ENCODE data around the gene FNBP1. TPM values are rescaled to one million over a fixed set of nuclear protein-coding genes. Genes with fewer than 3 reads are reported as not detected.

The FNBP1 gene
- total and polyA plus RNA-seq, 2 of the 8 experiments (the other 6 are each of a cell fraction or from before 2014, with no cell fraction given) = 7.2 to 40.9 TPM

DNA sequence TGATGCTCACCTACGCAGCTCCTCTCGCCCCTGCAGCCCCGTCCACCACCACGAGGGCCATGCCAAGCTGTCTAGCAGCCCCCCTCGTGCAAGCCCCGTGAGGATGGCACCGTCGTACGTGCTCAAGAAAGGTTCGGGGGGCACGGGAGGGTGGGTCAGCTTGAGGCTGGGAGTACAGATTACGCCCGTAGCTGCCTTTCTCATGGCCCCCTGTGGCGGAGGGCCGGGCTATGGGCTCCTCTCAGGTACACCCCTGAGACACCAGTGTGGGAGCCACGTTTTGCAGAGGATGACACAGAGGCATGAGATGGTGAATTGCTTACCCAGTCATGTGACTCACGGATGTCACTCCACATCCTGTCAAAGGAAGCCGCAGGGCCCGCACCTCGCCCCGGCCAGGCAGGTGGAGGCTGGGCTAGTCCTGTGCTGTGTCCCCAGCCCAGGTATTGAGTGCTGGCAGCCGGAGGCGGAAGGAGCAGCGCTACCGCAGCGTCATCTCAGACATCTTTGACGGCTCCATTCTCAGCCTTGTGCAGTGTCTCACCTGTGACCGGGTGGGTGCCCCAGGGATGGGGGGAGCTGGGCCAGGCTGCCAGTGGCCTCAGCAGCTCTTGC lies 174.0 kb downstream of the FNBP1 start:
- Histone ChIP-seq H3K4me2 (ENCODE audit: insufficient read depth in 1 of 2, low read depth in 2 of 2, low read length in 2 of 2) (no peak overlapping the region), H2BK15ac (ENCODE audit: low read length) (no peak overlapping the region), H3K4me3 (ENCODE audit: extremely low read depth in 1 of 4, insufficient read depth in 2 of 4, low read depth in 3 of 4, low read length in 4 of 4) (no peak overlapping the region), H3K23me2 (ENCODE audit: low read depth, low read length) (no peaks in the 10 kb centered on the region), H2AK5ac (ENCODE audit: low read depth, low read length) (no peak overlapping the region), H3K79me1 (ENCODE audit: low read depth, low read length) (no peaks in the 10 kb centered on the region), H3K14ac (ENCODE audit: insufficient read length) (no peak overlapping the region), H3K79me2 (ENCODE audit: control insufficient read depth in 1 of 2, insufficient read depth in 2 of 2, low read length in 2 of 2) (no peaks in the 10 kb centered on the region), H4K5ac (ENCODE audit: insufficient read length, low read depth, low read length) (no peak overlapping the region), H4K8ac (ENCODE audit: extremely low read depth, insufficient read depth, low read length) (no peak overlapping the region), H4K91ac (replicated peaks; ENCODE audit: insufficient read length, low read length) (no peak overlapping the region), H3K36me3 (ENCODE audit: control insufficient read depth in 2 of 4, insufficient read depth in 4 of 4, low read length in 3 of 4) (peaks cover 0 to 4% (median 0%) of the 10 kb centered on the region in 4 experiments; a peak in 2 of 8 replicates), H3K9ac (replicated peaks in 1 of 4; ENCODE audit: extremely low read depth in 1 of 4, low read depth in 3 of 4, low read length in 3 of 4) (no peak overlapping the region), H2BK5ac (ENCODE audit: low read depth, low read length) (no peak overlapping the region), H3K27ac (ENCODE audit: low read depth, low read length) (no peak overlapping the region), H3K4ac (replicated peaks; ENCODE audit: insufficient read length, low read depth, low read length) (no peak overlapping the region), H4K20me1 (replicated peaks in 1 of 2; ENCODE audit: control insufficient read depth in 1 of 2, insufficient read depth in 2 of 2, low read length in 2 of 2) (no peaks in the 10 kb centered on the region), H2BK20ac (ENCODE audit: low read length) (no peak overlapping the region), H3K4me1 (replicated peaks in 1 of 4; ENCODE audit: control insufficient read depth in 3 of 4, insufficient read depth in 4 of 4, low read length in 3 of 4) (no peaks in the 10 kb centered on the region), H3K18ac (ENCODE audit: extremely low read depth, low read length) (no peak overlapping the region), H2BK120ac (replicated peaks; ENCODE audit: low read depth, low read length) (no peak overlapping the region), H3K9me3 (ENCODE audit: insufficient read depth in 2 of 2, low read depth in 1 of 2, low read length in 1 of 2) (no peaks in the 10 kb centered on the region), H3K56ac (replicated peaks; ENCODE audit: insufficient read length, low read depth, low read length) (no peak overlapping the region), H2AFZ (ENCODE audit: low read length) (no peak overlapping the region), H2BK12ac (ENCODE audit: low read depth, low read length) (no peak overlapping the region), H3K23ac (ENCODE audit: insufficient read length) (no peak overlapping the region), H3K27me3 (replicated peaks in 1 of 4; ENCODE audit: control insufficient read depth in 3 of 4, extremely low read depth in 1 of 4, insufficient read depth in 3 of 4, low read length in 3 of 4) (no peaks in the 10 kb centered on the region)
- WGBS, 2 experiments (ENCODE audit: extremely low coverage in 1 of 2, insufficient coverage in 1 of 2, insufficient read length in 1 of 2, insufficient replicate concordance in 2 of 2, low coverage in 1 of 2, low lambda C conversion rate in 2 of 2, missing lambda C conversion rate in 1 of 2) = 92% methylated on average over 24 of the region's 28 CpGs; no CpG with 5 or more reads in 1 of the 2 experiments
- no peak for DNase-seq (ENCODE audit: low read depth in 1 of 2, low spot score in 2 of 2)
- ChIA-PET CTCF (ENCODE audit: partially characterized antibody) (interaction anchor here (1.0 to 1.5 kb wide), 4 partner anchors 17 to 69 kb away, joined by 3 to 5 read pairs (median 4); no protein-coding TSS in a partner anchor), POLR2A (ENCODE audit: partially characterized antibody) (interaction anchor here (1.0 to 1.4 kb wide), 2 partner anchors 10 to 60 kb away, joined by 3 read pairs; no protein-coding TSS in a partner anchor)
- FAIRE-seq = no peak
- no peak for TF ChIP-seq CREB1 (IDR thresholded peaks at IDR 0.05)
- TF ChIP-seq SUZ12 (IDR thresholded peaks at IDR 0.05; ENCODE audit: low read length) = no peak
- no peak for TF ChIP-seq HDAC6 (IDR thresholded peaks at IDR 0.05; ENCODE audit: low read depth, low read length)
- TF ChIP-seq, protein P1, sequence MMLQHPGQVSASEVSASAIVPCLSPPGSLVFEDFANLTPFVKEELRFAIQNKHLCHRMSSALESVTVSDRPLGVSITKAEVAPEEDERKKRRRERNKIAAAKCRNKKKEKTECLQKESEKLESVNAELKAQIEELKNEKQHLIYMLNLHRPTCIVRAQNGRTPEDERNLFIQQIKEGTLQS (IDR thresholded peaks at IDR 0.05; ENCODE audit: insufficient read depth, low read depth, low read length) = no peak
- no peak for TF ChIP-seq GTF2F1 (IDR thresholded peaks at IDR 0.05; ENCODE audit: borderline replicate concordance, low read depth, low read length)
- TF ChIP-seq, protein P2, sequence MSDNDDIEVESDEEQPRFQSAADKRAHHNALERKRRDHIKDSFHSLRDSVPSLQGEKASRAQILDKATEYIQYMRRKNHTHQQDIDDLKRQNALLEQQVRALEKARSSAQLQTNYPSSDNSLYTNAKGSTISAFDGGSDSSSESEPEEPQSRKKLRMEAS (IDR thresholded peaks at IDR 0.05) = no peak
- no peak for TF ChIP-seq SP4 (IDR thresholded peaks at IDR 0.05; ENCODE audit: low read length)
- TF ChIP-seq, protein P3, sequence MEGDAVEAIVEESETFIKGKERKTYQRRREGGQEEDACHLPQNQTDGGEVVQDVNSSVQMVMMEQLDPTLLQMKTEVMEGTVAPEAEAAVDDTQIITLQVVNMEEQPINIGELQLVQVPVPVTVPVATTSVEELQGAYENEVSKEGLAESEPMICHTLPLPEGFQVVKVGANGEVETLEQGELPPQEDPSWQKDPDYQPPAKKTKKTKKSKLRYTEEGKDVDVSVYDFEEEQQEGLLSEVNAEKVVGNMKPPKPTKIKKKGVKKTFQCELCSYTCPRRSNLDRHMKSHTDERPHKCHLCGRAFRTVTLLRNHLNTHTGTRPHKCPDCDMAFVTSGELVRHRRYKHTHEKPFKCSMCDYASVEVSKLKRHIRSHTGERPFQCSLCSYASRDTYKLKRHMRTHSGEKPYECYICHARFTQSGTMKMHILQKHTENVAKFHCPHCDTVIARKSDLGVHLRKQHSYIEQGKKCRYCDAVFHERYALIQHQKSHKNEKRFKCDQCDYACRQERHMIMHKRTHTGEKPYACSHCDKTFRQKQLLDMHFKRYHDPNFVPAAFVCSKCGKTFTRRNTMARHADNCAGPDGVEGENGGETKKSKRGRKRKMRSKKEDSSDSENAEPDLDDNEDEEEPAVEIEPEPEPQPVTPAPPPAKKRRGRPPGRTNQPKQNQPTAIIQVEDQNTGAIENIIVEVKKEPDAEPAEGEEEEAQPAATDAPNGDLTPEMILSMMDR (IDR thresholded peaks at IDR 0.05; ENCODE audit: control extremely low read depth in 1 of 3, insufficient read depth in 1 of 3, low read depth in 1 of 3, low read length in 3 of 3) = no peak
- TF ChIP-seq KDM1A (IDR thresholded peaks at IDR 0.05; ENCODE audit: borderline replicate concordance, low read length) = no peak
- TF ChIP-seq GABPA (IDR thresholded peaks at IDR 0.05; ENCODE audit: borderline replicate concordance, insufficient read depth, low read length) = no peak
